GM19239 (cell line): ENCODE measurements around the gene PRKN.
"Not testable (repeated sequence)": the region's sequence is repeated elsewhere in the genome, so short reads cannot be mapped to it uniquely, and the experiment has no call there.

Experiments used
- DNase-seq: peaks from one replicate; pipeline ENCODE4 v3.0.0; 2011; ENCODE audit warnings: low spot score; ENCODE audit not compliant: insufficient read length
- FAIRE-seq: peaks from 2 replicates; lab custom pipeline; 2011; peaks lifted over from hg19 to GRCh38; lab: Jason Lieb, UNC

PRKN gene

GRCh38 chr6:161844804-161845203 is 882.8 kb downstream of the PRKN start:
- no peak for DNase-seq
- FAIRE-seq = no peak

GRCh38 chr6:161843066-161843465 is 884.5 kb downstream of the PRKN start:
- FAIRE-seq = no peak
- no peak for DNase-seq

GRCh38 chr6:161840380-161840779 is 887.2 kb downstream of the PRKN start:
- no peak for DNase-seq
- no peak for FAIRE-seq

DNA sequence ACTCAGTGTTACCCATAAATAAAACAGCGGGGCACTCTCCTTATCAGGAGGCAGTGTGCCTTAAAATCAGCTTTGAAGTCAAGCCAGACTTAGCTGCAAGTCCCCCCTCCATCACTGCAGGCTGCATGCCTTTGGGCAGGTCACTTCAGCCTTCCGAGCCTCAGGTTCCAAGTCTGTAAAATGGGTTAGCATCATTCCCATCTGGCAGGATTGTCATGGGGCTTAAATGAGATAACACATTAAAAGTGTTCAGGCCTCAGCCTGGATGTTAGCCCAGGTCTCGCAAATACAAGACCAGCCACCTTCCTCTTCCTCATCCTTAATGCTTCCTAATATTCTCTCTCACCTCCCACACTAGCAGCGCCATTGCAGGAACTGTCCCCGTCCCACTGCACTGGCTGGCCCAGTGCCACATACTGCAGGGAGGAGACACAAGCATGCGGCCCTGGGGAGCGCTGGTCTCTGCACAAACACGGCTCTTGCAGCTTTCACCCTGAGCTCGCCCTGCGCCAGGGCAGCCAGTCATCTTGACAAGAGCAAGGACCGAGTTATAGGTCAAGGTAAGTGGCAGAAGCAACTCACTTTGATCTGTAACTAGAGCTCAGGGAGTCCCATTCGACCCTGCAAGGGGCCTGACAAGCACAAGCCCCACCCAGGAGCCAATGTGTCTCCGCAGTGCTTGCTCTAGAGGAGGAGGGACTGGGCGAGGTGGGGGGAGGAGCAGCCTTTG is 889.1 kb downstream of the PRKN start:
- no peak for FAIRE-seq
- no peak for DNase-seq

GRCh38 chr6:161837854-161838253 is 889.7 kb downstream of the PRKN start:
- DNase-seq = no peak
- no peak for FAIRE-seq

DNA sequence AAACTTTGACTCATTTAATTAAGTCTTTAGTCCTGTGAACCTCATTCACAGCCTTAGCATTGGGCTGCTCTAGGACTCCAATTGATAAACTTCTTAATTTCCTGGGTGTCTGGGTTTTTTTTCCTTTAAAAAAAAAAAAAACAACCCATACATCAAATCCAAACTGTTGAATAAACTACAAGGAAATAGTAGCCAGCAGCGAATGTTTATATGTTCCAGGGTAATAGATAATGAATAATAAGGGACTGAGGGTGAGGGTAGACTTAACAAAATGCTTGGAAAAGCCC is 890.2 kb downstream of the PRKN start:
- DNase-seq (no peak), FAIRE-seq (no peak)

DNA sequence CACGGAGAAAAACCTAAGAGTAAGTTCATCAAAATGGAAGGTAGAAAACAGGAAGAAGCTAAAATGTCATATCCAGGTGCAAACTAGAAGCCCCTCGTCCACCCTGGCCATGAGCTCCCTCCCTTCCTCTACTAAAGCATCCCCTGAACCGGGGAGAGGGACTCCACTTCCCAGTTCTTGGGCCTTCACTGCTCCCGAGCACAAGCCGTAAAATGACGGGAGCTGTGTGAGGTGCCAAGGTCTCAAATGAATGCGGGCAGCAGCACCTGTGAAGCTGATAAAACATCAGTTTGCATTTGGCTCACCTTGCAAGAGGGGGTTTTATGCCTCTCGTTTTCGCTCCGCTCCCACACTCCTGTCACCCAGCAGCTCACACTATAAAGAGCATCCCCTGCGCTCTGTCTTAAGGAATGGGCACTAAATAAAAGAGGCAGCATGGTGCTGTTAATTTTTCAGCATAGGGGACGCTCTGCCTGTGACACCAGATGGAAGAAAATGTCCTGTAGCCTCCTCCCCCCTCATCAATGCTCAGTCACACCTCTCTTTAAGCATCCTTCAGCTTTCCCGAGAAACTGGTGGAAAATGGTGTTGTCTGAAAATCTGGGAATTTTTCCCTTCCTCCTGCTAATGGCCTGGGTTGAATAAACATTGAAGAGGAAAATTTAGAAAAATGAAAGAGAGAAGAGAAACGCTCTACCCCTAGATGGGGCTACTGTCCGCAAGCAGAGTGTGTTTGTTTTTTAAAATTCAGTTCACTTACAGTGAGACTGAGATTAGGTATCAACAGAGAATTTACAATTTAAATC is 890.7 kb downstream of the PRKN start:
- DNase-seq (no peak), FAIRE-seq (no peak)

DNA sequence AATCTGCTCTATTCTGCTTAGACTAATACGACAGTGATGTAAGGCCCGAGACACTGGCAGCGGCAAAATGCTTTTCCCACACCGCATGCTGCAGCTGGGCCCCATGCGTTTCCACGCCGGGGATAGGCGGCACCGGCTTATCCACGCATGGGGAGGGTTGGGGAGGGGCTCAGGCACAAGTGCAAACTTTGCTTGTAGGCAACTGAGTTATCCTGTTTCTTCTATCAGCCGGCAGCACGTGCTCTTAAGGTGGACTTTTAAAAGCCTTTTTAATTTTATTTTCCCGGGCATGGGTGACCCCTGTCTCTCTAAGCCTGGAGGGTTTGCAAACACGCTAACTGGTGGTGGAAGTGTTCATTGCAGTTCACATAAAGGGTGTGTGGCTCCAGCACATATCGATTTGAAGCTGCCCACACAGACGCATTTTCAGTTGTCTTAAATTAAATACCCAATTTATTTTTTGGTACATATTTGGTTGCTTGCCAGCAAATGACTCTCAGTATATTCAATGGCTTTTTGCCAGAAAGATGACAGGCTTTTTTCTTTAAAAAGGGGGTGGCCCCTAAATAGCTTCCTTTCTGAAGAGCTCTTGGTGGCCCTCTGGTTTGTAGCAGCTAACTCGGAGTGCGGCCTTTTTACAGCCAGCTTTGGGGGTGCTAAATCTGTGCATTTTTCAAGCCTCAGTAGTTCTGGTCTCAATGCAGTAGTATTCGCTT is 891.9 kb downstream of the PRKN start:
- FAIRE-seq (no peak), DNase-seq (no peak)

- DNase-seq = no peak
Measured at GRCh38 chr6:161834426-161834825, 893.1 kb downstream of the PRKN start.

DNA sequence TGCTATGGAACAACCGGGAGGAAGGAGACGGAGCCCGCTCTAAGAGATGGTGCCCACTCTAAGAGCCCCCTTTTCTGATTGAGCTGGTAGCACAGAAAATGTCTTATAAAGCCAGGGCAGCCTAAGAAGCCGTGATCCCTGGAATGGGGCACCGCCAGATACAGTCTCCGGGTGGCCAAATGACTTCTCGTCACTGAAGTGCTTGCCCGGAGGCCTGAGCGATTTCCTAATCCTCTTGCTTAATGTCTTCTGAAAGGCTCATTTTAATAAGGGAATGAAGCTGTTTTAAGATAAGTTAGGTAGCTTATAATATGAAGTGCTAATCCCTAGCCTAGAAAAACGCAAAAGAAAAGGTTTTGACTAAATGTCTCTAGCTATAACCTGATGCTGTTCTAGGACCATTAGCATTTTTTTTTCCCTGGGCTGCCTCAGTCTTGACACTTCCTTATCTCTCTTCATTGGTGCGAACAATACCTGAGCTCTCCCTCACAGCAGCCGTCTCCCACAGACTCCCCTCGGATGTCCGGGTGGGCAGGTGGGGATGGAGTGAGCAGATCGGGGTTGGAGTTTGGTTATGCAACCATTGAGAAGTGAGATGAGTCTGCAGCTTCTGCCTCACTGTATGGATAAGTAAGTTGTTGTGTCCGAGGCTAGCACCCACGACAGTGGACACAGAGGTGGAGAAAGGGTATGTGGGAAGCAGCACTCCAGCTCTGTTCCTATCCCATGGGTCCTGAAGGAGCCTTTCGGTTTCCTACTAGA is 894.3 kb downstream of the PRKN start:
- FAIRE-seq (no peak), DNase-seq (no peak)

More at GRCh38 chr6:161834426-161834825, 893.1 kb downstream of the PRKN start:
- no peak for FAIRE-seq

DNA sequence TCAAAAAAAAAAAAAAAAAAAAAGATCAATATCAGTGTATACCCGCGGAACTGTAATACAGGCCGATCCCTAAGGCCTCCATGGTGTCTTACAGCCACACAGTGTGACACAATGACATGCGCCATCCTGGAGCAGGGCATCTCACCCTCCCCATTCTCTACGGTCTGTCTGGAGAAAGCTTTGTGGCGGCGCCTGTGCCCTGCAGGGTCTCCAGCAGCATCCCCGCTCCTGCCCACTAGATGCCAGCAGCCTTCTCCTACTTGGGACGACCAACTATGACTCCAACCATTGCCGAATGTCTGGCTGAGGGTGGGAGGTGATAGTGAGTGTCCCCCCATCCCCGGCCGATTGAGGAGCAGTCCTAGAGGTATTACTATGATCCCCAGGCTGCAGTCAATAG is 894.9 kb downstream of the PRKN start:
- FAIRE-seq = no peak
- no peak for DNase-seq

GRCh38 chr6:161830866-161831616 is 896.5 kb downstream of the PRKN start:
- DNase-seq = no peak
- FAIRE-seq = no peak

- FAIRE-seq (no peak), DNase-seq (no peak)
Measured at GRCh38 chr6:161829291-161829729, 898.3 kb downstream of the PRKN start.

DNA sequence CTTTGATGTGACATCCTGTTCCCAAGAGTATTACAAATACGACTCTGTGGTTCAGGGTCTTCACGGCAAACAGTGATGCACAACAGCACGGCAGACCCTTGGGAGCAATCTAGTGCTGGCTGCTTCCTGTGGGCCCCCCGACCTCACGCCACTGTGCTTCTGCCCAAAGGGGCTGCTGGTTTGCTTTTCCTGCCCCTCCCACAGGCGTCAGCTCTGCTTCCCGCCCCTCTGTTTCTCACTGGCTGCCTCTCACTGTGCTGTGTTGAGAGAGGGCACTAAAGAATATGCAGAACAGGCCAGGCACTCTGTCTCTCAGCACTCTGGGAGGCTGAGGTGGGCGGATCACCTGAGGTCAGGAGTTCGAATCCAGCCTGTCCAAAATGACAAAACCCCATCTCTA is 899.2 kb downstream of the PRKN start:
- DNase-seq (no peak), FAIRE-seq (no peak)

DNA sequence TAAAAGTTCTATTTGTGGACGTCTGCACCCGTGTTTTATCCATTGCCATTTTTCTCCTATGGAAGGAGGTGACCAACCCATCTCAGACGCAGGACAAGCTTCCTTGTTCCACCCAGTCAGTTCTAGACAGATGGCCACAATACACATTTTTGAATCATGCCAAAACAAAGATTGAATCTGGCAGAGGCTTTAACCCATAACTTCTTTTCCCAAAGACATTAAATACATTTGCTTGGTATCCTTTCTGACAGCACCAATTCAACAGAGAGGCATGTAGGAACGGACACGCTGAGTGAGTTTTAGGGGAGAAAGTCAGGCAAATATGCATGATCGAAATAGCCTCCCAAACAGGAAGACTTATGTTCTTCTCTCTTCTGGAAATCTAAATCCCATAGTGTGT is 901.1 kb downstream of the PRKN start:
- no peak for DNase-seq
- no peak for FAIRE-seq

DNA sequence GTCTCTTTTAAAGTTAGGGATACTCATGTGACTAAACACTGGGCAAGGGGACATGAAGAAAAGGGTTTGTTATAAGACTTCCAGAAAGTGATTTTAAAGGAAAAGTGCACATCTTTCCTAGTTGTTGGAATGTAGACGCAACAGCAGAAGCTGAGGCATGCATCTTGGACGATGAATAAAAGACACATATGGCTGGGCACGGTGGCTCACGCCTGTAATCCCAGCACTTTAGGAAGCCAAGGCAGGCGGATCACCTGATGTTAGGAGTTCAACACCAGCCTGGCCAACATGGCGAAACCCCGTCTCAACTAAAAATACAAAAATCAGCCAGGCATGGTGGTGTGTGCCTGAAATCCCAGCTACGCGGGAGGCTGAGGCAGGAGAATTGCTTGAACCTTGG is 905.4 kb downstream of the PRKN start:
- not testable (repeated sequence) for FAIRE-seq, DNase-seq

- no peak for FAIRE-seq
- no peak for DNase-seq
Measured at GRCh38 chr6:161817881-161818280, 909.7 kb downstream of the PRKN start.

GRCh38 chr6:161815965-161816364 is 911.6 kb downstream of the PRKN start:
- FAIRE-seq (no peak), DNase-seq (no peak)

DNA sequence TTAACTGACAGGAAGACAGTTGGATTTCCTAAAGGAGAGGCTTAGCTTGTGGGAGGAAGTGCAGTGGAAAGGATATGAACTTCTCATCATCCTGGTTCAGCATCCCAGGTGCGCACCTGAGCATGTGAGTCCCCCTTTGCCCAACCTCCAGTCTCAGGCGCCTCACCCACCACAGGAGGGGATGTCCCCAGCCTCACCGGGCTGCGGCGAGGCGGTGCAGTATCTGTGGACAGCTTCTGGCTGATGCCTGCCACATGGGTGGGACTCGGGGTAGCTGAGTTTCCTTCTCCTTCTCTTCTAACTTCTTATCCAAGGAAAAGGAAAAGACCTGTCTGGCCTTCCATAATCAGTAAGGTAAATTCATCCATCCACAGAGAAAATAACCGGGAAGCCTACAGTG is 914.4 kb downstream of the PRKN start:
- no peak for FAIRE-seq
- no peak for DNase-seq

DNA sequence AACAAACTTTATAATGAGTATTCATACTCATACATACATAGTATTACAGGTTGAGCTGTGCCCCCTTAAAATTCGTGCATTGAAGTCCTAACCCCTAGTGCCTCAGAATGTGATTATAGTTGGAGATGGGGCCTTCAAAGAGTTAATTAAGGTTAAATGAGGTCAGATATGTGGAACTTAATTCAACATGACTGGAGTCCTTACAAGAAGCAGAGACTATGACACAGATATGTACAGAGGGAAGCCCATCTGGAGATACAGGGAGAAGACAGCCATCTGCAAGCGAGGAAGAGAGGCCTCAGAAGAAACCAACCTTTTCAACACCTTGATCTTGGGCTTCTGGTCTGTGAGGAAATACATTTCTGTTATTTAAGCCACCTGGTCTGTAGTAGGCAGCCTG is 917.6 kb downstream of the PRKN start:
- DNase-seq (no peak), FAIRE-seq (no peak)
